GM19468 (cell line): ENCODE results near the gene CCDC47.

Source experiments
- ATAC-seq: cut with Tn5 transposase; IDR thresholded peaks from one replicate; pipeline ENCODE4 v1.9.1; 2021; ENCODE audit warnings: mild to moderate bottlenecking, moderate library complexity, moderate number of reproducible peaks; ENCODE audit not compliant: unreplicated experiment; ENCODE audit errors: extremely low read depth

Gene CCDC47

DNA sequence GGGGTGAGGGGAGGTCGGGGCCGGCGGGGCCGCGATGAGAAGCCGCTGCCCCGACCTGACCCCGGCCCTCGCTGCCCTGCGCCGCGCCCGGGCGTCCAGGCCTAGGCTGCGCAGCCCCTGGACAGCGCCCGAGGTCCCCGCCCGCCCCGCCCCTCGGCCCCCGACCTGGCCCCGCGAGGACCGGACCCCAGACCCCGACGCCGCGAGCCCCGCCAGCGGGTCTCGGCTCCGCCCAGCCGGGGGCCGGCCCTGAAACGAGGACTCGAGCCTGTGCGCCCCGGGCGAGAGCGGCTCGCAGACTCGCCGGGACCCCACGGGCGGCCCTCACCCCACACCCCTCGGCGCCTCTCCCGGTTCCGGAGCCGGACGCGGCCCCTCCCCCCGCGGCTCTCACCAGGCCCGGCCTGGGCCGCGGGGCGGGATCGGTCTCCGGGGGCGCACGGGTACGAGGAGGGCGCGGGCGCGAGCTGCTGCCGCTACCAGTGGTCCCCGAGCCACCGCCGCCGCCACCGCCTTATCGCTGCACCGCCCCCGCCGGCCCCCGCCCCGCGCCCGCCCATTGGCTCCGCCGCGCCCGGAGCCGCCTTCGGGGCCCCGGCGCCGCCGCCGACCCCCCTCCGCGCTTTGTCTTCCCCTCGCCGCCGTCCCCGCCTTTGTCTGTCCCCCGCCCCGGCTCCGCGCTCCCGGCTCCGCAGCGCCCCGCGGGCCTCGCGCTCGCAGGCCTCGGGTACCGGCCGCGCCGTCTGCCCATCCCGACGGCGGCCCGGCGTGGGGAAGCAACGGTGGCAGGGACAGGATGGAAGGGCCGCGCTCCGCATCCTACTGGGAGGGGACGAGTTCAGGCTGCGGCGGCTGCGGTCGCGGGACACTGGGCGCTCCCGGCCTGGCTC, 73.5 kb downstream of the CCDC47 start, which contains the start of gene LIMD2:
TSS of gene LIMD2 (minus strand) at position 488 of the 890 bp plus-strand sequence. CDS start 827 bp downstream, outside the sequence.
- no peak for ATAC-seq

DNA sequence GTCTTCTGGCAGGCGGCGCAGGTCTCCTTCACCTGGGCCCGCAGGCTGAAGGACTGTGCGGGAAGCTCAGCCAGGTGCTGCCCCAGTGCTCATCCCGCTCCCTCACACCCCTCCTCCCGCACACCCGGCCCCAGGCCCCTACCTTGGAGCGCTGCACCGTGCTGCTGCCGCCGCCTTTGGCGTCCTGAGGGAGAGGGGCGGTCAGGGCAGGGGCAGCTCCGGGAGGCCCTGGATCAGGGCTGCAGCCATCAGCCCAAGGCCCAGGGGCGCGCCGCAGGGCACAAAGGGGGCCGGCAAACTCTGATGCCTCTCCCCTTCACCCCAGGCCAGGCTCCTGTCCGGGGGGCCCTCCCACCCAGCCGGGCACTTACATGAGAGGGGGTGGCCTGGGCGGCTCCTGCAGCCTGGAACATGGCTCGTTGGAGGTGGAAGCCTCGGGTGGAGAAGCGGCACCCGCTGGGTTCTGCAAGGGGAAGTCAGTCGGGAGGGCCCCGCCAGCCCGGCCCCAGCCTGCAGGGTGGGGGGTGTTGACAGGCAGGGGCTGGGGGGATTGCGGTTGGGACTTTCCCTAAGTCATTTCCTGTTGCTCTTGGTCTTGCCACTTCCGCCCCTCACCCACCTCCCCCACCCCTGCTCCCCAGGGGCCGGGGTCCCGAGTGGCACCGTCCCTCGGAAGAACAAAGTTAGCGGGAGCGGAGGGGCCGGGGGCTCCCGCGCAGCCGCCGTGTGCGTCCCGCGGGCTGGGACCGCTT, 74.3 kb downstream of the CCDC47 start:
- ATAC-seq = no peak

DNA sequence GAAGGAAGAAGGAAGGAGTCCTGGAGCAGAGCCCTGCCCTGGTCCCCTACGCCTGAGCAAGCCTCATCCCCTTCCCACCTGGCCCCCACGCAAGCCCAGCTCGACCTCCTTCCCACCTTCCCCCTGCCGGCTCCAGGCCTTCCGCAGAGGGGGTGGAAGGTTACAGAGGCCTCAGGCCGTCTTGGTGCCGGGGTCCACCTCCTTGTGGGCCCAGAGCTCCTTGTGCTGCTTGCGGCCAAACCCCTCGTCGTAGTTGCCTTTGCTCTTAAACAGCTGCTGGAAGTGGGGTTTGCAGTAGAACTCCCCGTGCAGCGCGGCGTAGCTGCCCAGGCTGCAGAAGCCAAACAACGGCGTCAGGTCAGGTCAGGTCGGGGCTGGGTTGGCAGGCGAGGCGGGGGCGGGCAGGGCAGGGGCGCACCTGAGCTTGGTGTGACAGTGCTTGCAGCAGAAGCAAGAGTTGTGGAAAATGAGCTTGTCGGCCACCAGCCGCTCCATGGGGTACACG, 75.0 kb downstream of the CCDC47 start:
- ATAC-seq = no peak

DNA sequence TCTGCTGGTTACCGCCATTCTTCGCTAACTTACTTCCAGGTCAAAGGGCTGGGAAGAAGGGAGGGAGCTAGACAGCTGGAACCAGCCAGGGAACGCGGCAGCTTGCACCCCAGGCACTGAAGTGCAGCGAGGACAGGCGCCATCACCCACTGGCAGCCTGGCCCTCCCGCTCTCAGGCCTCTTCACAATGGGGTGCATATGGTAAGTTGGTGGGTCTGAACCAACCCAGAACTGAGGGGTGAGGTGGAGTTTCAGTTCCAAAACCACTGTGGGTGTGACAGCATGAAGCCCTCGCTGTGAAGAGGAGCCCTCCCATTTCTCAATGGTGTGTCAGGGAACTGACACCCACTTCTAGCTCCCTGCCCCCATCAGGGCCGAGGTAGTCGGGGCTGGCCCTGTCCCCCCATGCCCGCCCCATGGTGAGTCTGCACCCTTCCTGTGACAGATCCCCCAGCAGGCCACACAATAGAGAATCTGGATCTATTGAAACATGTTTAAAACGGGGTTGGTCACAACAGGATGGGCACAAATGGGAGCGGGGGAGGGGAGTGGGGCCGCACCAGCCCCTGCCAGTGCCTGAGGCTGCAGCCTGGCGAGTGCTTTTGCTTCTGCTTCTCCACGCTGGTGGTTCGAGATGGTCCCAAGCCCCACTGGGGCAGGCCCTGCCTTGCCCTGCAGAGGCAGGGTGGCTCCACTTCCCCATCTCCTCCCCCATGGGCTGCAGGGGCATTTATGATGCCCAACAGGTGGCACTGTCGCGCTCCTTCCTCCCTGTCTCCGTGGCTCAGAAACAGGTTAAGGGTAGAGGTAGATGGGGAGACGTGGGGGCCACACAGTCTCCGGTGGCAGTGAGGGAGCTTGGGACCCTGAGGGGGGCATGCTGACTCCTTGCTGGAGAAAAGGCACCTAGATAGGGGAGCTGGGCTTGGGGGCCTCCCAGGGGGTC, 75.8 kb downstream of the CCDC47 start:
- no peak for ATAC-seq

DNA sequence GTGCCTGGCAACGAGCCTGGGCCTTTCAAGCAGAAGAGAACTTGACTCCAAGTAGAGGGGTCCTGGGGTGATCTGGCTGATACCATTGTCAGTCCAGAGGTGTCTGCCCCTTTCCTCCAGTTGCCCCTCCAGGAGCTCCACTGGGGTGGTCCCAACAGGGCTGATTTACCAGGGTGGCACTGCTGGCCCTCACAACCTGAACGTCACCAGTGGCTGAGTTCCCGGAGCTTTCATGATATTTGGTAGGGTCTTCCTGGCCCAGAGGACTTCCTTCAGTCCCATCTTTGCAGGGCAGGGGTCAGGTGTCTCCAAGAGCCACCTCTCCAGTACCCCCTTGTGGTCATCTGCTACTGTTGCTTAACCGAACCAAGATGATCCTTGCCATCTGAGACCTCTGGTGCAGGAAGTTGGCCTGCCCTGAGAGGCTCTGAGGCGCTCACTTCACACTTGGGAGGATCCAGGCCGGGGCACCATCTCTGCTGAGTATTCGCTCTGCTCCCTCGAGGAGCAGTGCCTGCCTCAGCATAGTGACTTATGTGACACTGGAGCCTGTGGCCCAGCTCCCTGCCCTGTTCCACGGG, 76.9 kb downstream of the CCDC47 start:
- ATAC-seq = no peak

DNA sequence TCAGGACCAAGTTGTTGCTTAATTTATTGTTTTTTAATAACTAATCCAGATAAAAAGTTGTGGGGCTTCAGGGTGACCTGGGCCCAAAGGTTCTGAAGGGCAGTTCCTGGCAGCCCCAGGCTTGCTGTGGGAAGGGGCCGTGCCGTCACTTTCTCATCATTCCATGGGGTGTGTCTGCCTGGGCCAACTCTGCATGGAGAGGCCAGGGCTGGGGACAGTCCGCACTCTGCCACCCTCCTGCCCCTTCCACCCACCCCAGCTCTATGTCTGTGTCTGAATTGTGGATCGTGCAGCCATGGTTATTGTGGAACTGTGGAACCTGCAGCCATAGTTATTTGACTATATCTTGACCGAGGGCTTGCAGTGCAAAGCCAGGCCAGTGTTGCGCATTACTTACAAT, 77.5 kb downstream of the CCDC47 start:
- no peak for ATAC-seq
